Lung microvascular endothelial cell (primary cell): ENCODE results near the gene CLTA. TPM values are rescaled to one million over a fixed set of nuclear protein-coding genes. Genes with fewer than 3 reads are reported as not detected.

Source experiments
- DNase-seq, 2 donors: peaks; one replicate each; pipeline versions ENCODE4 v3.0.0 to v3.0.0-alpha.2; 2010; ENCODE audit warnings: low read depth in 2 of 2
- total RNA-seq: library from RNA; depleted of rRNA; stranded (reverse); fragments of >200 nt; gene quantifications from 2 replicates; pipeline ENCODE4 v1.2.1, GENCODE V29; 2014

The CLTA gene
- total RNA-seq, 1 donor from 2014 or later = 221 TPM

- no peak for DNase-seq
Observed at GRCh38 chr9:36188212-36188611, 2.5 kb upstream of the CLTA start.

GRCh38 chr9:36189976-36190375, 745 bp upstream of the CLTA start:
- peak in 1 of 2 donors; percentile 50 for DNase-seq

GRCh38 chr9:36191290-36191645, 547 bp downstream of the CLTA start:
- peak; percentile 40 to 50 for DNase-seq

GRCh38 chr9:36191686-36192085, 965 bp downstream of the CLTA start:
- DNase-seq = no peak

GRCh38 chr9:36192196-36192595, 1.5 kb downstream of the CLTA start:
- DNase-seq = no peak

- DNase-seq = no peak
Observed at GRCh38 chr9:36193023-36193422, 2.3 kb downstream of the CLTA start.

- no peak for DNase-seq
Observed at GRCh38 chr9:36194326-36195000, 3.7 kb downstream of the CLTA start.

GRCh38 chr9:36204906-36205547, 14.3 kb downstream of the CLTA start:
- DNase-seq = peak; percentile 46 to 51

GRCh38 chr9:36207016-36207415, 16.3 kb downstream of the CLTA start:
- peak in 1 of 2 donors; percentile 45 for DNase-seq

GRCh38 chr9:36207546-36208012, 16.9 kb downstream of the CLTA start:
- DNase-seq = peak in 1 of 2 donors; percentile 52

- peak; percentile 33 to 68 for DNase-seq
Observed at GRCh38 chr9:36208521-36209253, 18.0 kb downstream of the CLTA start.

- no peak for DNase-seq
Observed at GRCh38 chr9:36210722-36211121, 20.0 kb downstream of the CLTA start.

- no peak for DNase-seq
Observed at GRCh38 chr9:36211510-36211909, 20.8 kb downstream of the CLTA start.

- no peak for DNase-seq
Observed at GRCh38 chr9:36213387-36213786, 22.7 kb downstream of the CLTA start.

GRCh38 chr9:36213989-36214388, 23.3 kb downstream of the CLTA start:
- no peak for DNase-seq

- peak in 1 of 2 donors; percentile 56 for DNase-seq
Observed at GRCh38 chr9:36214571-36214970, 23.9 kb downstream of the CLTA start.

- DNase-seq = no peak
Observed at GRCh38 chr9:36217256-36217968, 26.7 kb downstream of the CLTA start.

- no peak for DNase-seq
Observed at GRCh38 chr9:36218011-36218410, 27.3 kb downstream of the CLTA start.

GRCh38 chr9:36218411-36218901, 27.7 kb downstream of the CLTA start:
- DNase-seq = no peak

- no peak for DNase-seq
Observed at GRCh38 chr9:36221667-36222066, 30.9 kb downstream of the CLTA start.

GRCh38 chr9:36222449-36222848, 31.7 kb downstream of the CLTA start:
- DNase-seq = no peak

GRCh38 chr9:36237230-36237629, 46.5 kb downstream of the CLTA start:
- no peak for DNase-seq
